HUES64 (cell line): Measurements from ENCODE around the gene COL9A1. TPM values are rescaled to one million over a fixed set of nuclear protein-coding genes. Genes with fewer than 3 reads are reported as not detected.
"Not testable (repeated sequence)": the region's sequence is repeated elsewhere in the genome, so short reads cannot be mapped to it uniquely, and the experiment has no call there.

Experiments used
- H3K27ac ChIP-seq: 2 replicates; pipeline ENCODE4 v1.7.0; 2013; ENCODE audit warnings: low read depth, low read length, inconsistent platforms
- H3K27me3 ChIP-seq: 2 replicates; pipeline ENCODE4 v1.6.1; 2013; ENCODE audit warnings: mild to moderate bottlenecking, low read length; ENCODE audit not compliant: insufficient read depth
- H3K36me3 ChIP-seq: 2 replicates; pipeline ENCODE4 v1.6.1; 2013; ENCODE audit warnings: mild to moderate bottlenecking, low read length; ENCODE audit not compliant: insufficient read depth
- H3K4me1 ChIP-seq: 2 replicates; pipeline ENCODE4 v1.6.1; 2013; ENCODE audit warnings: mild to moderate bottlenecking, low read length, moderate library complexity; ENCODE audit not compliant: insufficient read depth
- H3K4me3 ChIP-seq: 2 replicates; pipeline ENCODE4 v1.5.1; 2013; ENCODE audit warnings: mild to moderate bottlenecking, low read length, moderate library complexity
- H3K9ac ChIP-seq: 2 replicates; pipeline ENCODE4 v1.6.1; 2013; ENCODE audit warnings: mild to moderate bottlenecking, low read depth, low read length
- H3K9me3 ChIP-seq: 2 replicates; pipeline ENCODE4 v1.6.1; 2013; ENCODE audit warnings: low read depth, low read length; ENCODE audit not compliant: insufficient read depth
- WGBS: fragments of 150-250, 120-280 bp; methylation state at CpG from one replicate; pipeline ENCODE4 v1.1.7; 2013; ENCODE audit warnings: missing lambda C conversion rate; 5-methylcytosine and 5-hydroxymethylcytosine counted together
- polyA plus RNA-seq, 2 experiments: library from polyadenylated mRNA; stranded (reverse); fragments of 50-300 nt; gene quantifications; one replicate each; pipeline ENCODE4 v1.2.3, GENCODE V29; 2013

COL9A1 gene
- 7.9 TPM for polyA plus RNA-seq (2013, experiment 1 of 2)
- 10.1 TPM for polyA plus RNA-seq (2013, experiment 2 of 2)

DNA sequence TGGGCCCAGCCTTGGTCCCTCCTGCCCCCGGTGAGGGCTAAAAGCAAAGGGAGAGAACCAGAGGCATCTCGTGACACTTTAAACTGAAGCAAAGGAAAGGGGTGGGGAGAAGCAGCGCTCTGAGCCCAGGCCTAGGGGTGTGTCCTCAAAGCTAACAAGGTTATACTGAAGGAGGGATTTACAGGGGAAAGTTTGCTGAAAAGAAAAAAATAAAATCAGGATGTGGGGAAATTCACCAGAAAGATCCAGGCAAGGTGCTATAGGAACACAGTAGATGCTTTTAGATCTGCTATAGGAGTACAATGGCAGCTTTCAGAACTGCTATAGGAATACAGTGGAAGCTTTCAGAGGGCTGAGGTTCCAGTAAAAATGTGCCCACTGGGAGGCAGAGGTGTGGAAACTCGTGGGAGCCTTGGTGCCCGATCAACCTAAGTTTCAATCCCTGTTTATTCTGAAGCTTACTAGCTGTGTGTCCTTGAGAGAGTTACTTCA is at the start of gene COL9A1:
TSS of gene COL9A1 (minus strand) at position 51 of the 492 bp plus-strand sequence. CDS start 160 bp downstream, outside the sequence.
- H3K9me3 ChIP-seq, result no peaks in the 10 kb centered on the region
- no peak within 1 kb of the TSS for H3K4me3 ChIP-seq
- no peaks in the 10 kb centered on the region; the same call in 1 of the 2 replicates for H3K4me1 ChIP-seq
- no peak within 1 kb of the TSS for H3K27ac ChIP-seq
- no peaks in the 10 kb centered on the region for H3K36me3 ChIP-seq
- 82% methylated on average over 5 of the region's 5 CpGs for WGBS
- H3K9ac ChIP-seq, result no peak within 1 kb of the TSS
- 0 out of 2 replicates have a peak, but pooled peaks cover 6% of the 10 kb centered on the region for H3K27me3 ChIP-seq

DNA sequence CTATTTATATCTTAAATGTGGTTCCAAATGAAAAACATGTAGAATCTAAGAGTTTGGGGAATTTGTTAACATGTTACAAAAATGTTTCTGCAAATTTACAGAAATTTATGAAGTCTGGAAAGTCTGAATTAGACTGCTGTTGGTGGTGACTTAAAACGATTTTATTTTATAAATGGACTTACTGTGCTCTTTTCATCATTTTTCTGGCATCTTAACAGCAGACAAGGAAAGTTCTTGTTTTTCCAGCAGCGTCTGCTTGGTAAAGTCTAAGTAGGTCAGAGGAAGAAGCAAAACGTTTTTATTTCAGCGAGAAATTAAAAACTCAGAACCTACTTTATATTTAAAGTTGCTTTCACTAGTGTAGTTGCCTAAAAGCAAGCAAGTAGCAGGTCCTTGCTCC is 48.6 kb upstream of the COL9A1 start:
- Histone ChIP-seq H3K36me3 (no peaks in the 10 kb centered on the region), H3K27me3 (no peaks in the 10 kb centered on the region), H3K4me1 (peaks cover 6% of the 10 kb centered on the region; the same call in 1 of the 2 replicates), H3K27ac (no peak overlapping the region), H3K9ac (no peak overlapping the region), H3K9me3 (no peaks in the 10 kb centered on the region), H3K4me3 (no peak overlapping the region)
- 87% methylated on average over 4 of the region's 4 CpGs for WGBS

DNA sequence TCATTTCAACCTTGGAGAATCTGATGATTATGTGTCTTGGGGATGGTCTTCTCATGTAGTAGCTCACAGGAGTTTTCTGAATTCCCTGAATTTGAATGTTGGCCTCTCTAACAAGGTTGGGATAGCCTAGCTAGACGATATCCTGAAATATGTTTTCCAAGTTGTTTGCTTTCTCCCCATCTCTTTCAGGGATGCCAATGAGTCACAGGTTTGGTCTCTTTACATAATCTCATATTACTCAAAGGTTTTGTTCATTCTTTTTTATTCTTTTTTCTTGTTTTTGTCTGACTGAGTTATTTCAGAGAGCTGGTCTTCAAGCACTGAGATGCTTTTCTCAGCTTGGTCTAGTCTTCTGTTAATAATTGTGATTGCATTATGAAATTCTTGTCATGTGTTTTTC is 42.7 kb upstream of the COL9A1 start:
- H3K4me3 ChIP-seq, result no peak overlapping the region
- no peaks in the 10 kb centered on the region for H3K27me3 ChIP-seq
- 95% methylated on average over 1 of the region's 1 CpG for WGBS
- H3K9me3 ChIP-seq, result no peaks in the 10 kb centered on the region
- H3K36me3 ChIP-seq, result no peaks in the 10 kb centered on the region
- H3K27ac ChIP-seq, result no peak overlapping the region
- peaks cover 6% of the 10 kb centered on the region; the same call in 1 of the 2 replicates for H3K4me1 ChIP-seq
- no peak overlapping the region for H3K9ac ChIP-seq

DNA sequence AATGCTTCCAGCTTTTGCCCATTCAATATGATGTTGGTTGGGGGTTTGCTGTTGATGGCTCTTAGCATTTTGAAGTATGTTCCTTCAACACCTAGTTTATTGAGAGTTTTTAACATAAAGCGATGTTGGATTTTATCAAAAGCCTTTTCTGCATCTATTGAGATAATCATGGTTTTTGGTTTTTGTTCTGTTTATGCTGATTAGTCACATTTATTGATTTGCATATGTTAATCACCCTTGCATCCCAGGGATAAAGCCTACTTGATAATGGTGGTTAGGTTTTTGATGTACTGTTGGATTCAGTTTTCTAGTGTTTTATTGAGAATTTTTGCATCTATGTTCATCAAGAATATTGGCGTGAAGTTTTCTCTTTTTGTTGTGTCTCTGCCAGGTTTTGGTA is 40.4 kb upstream of the COL9A1 start:
- H3K4me3 ChIP-seq, result no peak overlapping the region
- no peak overlapping the region for H3K27ac ChIP-seq
- no peaks in the 10 kb centered on the region for H3K27me3 ChIP-seq
- no peaks in the 10 kb centered on the region for H3K9me3 ChIP-seq
- no peaks in the 10 kb centered on the region for H3K4me1 ChIP-seq
- no peaks in the 10 kb centered on the region for H3K36me3 ChIP-seq
- WGBS, result 96% methylated on average over 2 of the region's 2 CpGs
- H3K9ac ChIP-seq, result no peak overlapping the region

DNA sequence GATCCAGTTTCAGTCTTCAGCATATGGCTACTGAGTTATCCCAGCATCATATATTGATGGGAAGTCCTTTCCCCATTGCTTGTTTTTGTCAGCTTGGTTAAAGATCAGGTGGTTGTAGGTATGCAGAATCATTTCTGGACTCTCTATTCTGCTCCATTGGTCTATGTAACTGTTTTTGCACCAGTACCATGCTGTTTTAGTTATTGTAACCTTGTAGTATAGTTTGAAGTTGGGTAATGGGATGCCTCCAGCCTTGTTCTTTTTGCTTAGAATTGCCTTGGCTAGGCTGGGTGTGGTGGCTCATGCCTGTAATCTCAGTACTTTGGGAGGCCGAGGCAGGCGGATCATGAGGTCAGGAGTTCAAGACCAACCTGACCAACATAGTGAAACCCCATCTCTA is 36.9 kb upstream of the COL9A1 start:
- not testable (repeated sequence) for H3K36me3 ChIP-seq, H3K4me3 ChIP-seq, H3K27ac ChIP-seq, H3K9me3 ChIP-seq, H3K4me1 ChIP-seq, H3K9ac ChIP-seq, H3K27me3 ChIP-seq
- 100% methylated on average over 2 of the region's 2 CpGs for WGBS

DNA sequence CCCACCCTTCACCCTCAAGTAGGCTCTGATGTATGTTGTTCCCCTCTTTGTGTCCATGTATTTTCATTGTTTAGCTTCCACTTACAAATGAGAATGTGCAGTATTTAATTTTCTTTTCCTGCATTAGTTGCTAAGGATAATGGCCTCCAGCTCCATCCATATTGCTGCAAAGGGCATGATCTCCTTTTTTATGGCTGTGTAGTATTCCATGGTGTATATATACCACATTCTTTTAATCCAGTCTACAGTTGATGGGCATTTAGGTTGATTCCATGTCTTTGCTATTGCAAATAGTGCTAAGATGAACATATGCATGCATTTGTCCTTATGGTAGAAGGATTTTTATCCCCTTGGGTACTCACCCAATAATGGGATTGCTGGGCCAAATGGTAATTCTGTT is 35.9 kb upstream of the COL9A1 start:
- no peak overlapping the region for H3K9ac ChIP-seq
- no peaks in the 10 kb centered on the region for H3K4me1 ChIP-seq
- no peak overlapping the region for H3K27ac ChIP-seq
- H3K9me3 ChIP-seq, result no peaks in the 10 kb centered on the region
- no peak overlapping the region for H3K4me3 ChIP-seq
- no peaks in the 10 kb centered on the region for H3K27me3 ChIP-seq
- H3K36me3 ChIP-seq, result no peaks in the 10 kb centered on the region

DNA sequence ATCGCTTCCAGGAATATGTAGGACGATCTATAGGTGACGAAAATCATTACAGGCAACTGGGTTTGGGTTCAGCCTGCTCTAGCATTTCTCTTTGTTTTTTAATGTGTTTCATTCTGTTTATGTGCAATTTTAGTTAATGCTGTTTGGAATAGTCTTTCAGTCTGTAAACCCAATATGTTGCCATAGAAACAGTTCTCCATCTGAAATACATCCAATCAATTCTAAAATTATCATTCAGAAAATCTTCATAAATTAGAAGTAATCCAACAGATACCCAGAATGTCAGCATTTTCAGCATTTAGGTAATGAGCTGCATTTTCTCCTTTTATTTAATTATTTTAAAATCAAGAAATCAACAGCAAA is 34.8 kb upstream of the COL9A1 start:
- H3K4me1 ChIP-seq, result no peaks in the 10 kb centered on the region
- no peaks in the 10 kb centered on the region for H3K9me3 ChIP-seq
- H3K9ac ChIP-seq, result no peak overlapping the region
- no peaks in the 10 kb centered on the region for H3K27me3 ChIP-seq
- H3K4me3 ChIP-seq, result no peak overlapping the region
- H3K36me3 ChIP-seq, result no peaks in the 10 kb centered on the region
- no peak overlapping the region for H3K27ac ChIP-seq
- 92% methylated on average over 3 of the region's 3 CpGs for WGBS

DNA sequence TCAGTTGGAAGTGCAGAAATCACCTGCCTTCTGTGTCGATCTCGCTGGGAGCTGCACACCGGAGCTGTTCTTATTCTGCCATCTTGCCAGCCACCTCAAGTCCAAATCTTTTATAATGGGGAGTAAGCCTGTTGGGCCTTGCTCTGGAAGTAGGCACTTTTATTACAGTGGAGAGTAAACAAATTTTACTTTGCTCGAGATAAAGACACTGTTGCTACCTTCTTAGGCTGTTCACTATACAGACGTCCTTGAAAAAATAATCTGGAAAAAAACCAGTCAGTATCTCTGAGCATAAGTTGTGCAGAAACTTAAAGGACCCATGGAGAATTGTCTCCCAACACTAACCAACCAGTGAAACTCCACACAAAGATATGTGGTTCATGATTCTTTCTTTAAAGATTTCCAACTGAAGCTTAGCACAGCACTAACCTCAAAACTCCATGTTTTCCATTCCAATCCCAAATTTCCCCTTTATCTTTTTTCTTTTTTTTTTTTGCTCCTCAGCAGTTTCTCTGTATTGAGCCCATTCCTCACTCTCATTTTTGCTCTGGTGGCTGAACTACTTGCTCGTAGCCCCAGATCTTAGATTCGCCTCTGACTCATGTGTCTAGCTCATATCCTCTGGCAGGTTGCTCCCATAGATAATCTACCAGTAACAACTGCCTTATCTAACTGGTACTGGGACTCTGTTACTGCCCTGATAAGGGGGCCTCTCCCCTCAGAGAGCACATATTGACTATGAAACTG is 34.3 kb upstream of the COL9A1 start:
- Histone ChIP-seq H3K9ac (no peak overlapping the region), H3K4me1 (no peaks in the 10 kb centered on the region), H3K4me3 (no peak overlapping the region), H3K27ac (no peak overlapping the region), H3K9me3 (no peaks in the 10 kb centered on the region), H3K36me3 (no peaks in the 10 kb centered on the region), H3K27me3 (no peaks in the 10 kb centered on the region)
- 92% methylated on average over 7 of the region's 7 CpGs for WGBS

DNA sequence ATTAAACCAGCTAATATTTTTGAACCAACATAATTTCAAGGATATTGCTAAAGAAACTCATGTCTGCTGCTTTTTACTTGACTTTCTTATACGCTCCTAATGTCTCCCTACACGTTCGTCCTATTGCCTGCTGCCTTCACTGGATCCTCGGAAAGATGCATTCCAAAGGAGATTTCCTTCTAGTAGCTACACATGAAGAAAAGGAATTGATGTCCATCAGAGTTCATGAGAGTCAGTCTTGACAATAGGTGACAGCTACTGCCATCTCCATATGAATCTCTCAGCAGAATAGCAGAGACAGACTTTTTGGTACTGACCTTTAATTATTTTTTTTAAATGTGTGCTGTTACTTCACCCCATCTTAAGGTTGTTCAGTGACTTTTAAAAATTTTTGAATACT is 24.2 kb upstream of the COL9A1 start:
- Histone ChIP-seq H3K9me3 (no peaks in the 10 kb centered on the region), H3K27me3 (no peaks in the 10 kb centered on the region), H3K4me3 (no peak overlapping the region), H3K36me3 (no peaks in the 10 kb centered on the region), H3K9ac (no peak overlapping the region), H3K27ac (no peak overlapping the region), H3K4me1 (no peaks in the 10 kb centered on the region)
- 64% methylated on average over 4 of the region's 4 CpGs for WGBS

DNA sequence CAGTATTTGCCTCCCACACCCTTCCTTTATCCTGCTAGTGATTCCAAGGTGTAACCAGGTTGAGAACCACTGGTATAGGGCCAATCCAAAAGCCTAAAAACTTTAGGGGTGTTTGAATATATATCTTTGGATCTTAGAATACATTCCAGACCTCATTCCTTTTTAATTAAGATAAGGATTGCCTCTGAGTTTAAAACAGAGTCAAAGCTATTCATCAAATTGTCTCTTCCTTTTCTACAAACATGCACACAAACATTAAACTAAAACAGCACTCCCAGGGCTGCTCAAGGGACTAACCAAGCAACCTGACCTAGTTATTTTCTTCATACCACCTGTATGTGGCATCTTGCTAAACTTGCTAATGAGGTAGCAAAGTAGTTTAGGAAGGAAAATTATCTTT is 22.1 kb upstream of the COL9A1 start:
- no peak overlapping the region for H3K9ac ChIP-seq
- H3K27me3 ChIP-seq, result no peaks in the 10 kb centered on the region
- H3K9me3 ChIP-seq, result no peaks in the 10 kb centered on the region
- H3K4me1 ChIP-seq, result no peaks in the 10 kb centered on the region
- no peaks in the 10 kb centered on the region for H3K36me3 ChIP-seq
- H3K27ac ChIP-seq, result no peak overlapping the region
- H3K4me3 ChIP-seq, result no peak overlapping the region

DNA sequence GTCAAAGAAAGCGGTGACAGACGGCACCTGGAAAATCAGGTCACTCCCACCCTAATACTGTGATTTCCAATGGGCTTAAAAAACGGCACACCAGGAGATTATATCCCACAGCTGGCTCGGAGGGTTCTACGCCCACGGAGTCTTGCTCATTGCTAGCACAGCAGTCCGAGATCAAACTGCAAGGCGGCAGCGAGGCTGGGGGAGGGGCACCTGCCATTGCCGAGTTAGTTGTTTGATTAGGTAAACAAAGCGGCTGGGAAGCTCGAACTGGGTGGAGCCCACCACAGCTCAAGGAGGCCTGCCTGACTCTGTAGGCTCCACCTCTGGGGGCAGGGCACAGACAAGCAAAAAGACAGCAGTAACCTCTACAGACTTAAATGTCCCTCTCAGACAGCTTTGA is 14.9 kb upstream of the COL9A1 start:
- not testable (repeated sequence) for H3K27ac ChIP-seq, H3K9me3 ChIP-seq, H3K36me3 ChIP-seq, H3K27me3 ChIP-seq, H3K9ac ChIP-seq, H3K4me3 ChIP-seq, H3K4me1 ChIP-seq
- WGBS, result 89% methylated on average over 12 of the region's 12 CpGs
